K562 (cell line): ENCODE measurements around the gene ARHGAP8.

ENCODE experiments used
- RFX1 ChIP-seq: fragments of 450-650 bp; IDR thresholded peaks from 2 replicates; pipeline ENCODE4 v1.6.1; 2016; ENCODE audit warnings: mild to moderate bottlenecking, moderate library complexity
- YY1 ChIP-seq, 3 experiments: IDR thresholded peaks; 2 replicates each; pipeline ENCODE4 v1.6.1; 2011; ENCODE audit warnings: low read length in 2 of 3, mild to moderate bottlenecking in 2 of 3, moderate library complexity in 2 of 3, borderline replicate concordance in 1 of 3, control low read depth in 1 of 3, low read depth in 1 of 3; ENCODE audit not compliant: insufficient read depth in 3 of 3, insufficient replicate concordance in 2 of 3, control insufficient read depth in 1 of 3, insufficient read length in 1 of 3; ENCODE audit errors: extremely low read depth in 1 of 3

- TF ChIP-seq RFX1 (no peak), YY1 (IDR thresholded peaks at IDR 0.05; ENCODE audit: borderline replicate concordance in 1 of 3, control insufficient read depth in 1 of 3, extremely low read depth in 1 of 3, insufficient read depth in 3 of 3, insufficient read length in 1 of 3, insufficient replicate concordance in 2 of 3, low read depth in 1 of 3, low read length in 2 of 3) (no peak)
These were observed 44.9 kb downstream of the ARHGAP8 start for GRCh38 chr22:44797181-44797725.
